GM12865 (cell line): ENCODE data around the gene TIMM10.
A peak's percentile ranks its signal among the peaks of the same experiment; 100 is the strongest.

Experiments used
- DNase-seq: peaks from one replicate; pipeline ENCODE4 v3.0.0; 2010; ENCODE audit warnings: low read depth
- H3K4me3 ChIP-seq: 2 replicates; pipeline ENCODE4 v1.5.1; 2011; ENCODE audit warnings: mild to moderate bottlenecking, low read depth, low read length, control low read depth
- TF ChIP-seq, protein P1 (sequence below): IDR thresholded peaks from 2 replicates; pipeline ENCODE4 v1.5.1; 2011; ENCODE audit warnings: low read length, control low read depth, low read depth, inconsistent platforms; ENCODE audit not compliant: insufficient read depth; ENCODE audit errors: missing control alignments

The TIMM10 gene, protein sequence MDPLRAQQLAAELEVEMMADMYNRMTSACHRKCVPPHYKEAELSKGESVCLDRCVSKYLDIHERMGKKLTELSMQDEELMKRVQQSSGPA

DNA sequence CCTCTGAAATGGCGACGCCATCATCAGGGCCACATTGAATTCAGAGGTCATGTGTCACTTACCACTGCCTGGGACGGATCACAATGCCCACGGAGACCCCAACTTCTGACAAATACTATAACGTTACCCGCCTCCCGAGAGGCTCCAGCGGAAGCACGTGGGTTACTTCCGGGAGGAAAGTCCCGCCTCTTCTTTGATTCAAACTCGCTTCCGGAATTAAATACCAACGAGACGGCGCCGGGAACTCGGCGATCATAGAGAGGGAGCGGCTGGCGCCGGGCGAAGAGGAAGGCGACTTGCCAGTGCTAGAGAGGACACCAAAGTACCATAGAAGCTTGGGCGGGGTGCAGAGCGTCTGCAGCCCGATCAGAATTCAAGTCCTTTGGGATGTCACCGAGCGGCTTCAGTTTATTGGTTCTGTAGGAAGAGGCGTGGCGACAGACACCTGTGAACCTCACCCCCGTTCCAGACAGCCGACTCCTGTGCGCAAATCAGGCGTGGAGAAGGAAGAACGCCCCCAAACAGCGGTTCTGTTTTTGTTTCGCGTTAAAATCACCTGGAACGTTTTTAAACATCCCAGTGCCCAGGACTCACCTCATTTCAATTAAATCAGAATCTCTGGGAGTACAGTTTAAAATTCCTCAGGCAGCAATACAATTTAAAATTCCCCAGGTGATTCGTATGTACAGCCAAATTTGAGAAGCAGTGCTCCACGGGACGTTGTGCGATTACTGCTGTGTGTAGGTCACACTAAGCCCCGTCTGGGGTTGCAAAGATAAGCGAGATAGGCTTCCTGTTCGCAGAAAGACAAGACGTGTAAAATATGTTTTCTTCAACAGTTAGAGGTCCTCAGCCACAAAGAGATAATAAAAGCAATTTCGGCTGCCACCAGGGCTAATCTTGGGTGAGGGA, at the start of gene TIMM10:
Gene TIMM10, minus strand, starts transcription at position 159 of the 912 bp plus-strand sequence. CDS start 565 bp downstream, outside the sequence.
- H3K4me3 ChIP-seq, result peak within 1 kb of the TSS; percentile 94

DNA sequence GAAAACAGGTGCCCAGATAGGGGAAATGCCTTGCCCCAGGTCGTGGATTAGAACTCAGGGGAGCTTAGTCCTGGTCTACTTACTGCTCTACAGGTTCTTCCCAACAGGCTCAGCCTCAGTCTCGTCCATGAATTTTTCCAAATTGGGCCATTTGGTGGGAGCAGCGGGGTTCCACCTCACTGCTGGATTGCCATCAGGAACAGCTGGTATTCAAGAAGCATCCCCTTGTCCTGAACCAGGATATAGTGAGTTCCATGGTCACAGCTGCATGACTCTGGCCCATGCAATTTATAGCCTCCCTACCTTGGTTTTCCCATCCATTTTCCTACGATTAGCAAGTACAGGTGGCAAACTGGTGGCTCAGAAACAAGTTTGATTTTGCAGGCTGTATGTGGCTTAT, 43.5 kb upstream of the TIMM10 start:
- no peak overlapping the region for H3K4me3 ChIP-seq
- DNase-seq, result no peak
- TF ChIP-seq, protein P1, sequence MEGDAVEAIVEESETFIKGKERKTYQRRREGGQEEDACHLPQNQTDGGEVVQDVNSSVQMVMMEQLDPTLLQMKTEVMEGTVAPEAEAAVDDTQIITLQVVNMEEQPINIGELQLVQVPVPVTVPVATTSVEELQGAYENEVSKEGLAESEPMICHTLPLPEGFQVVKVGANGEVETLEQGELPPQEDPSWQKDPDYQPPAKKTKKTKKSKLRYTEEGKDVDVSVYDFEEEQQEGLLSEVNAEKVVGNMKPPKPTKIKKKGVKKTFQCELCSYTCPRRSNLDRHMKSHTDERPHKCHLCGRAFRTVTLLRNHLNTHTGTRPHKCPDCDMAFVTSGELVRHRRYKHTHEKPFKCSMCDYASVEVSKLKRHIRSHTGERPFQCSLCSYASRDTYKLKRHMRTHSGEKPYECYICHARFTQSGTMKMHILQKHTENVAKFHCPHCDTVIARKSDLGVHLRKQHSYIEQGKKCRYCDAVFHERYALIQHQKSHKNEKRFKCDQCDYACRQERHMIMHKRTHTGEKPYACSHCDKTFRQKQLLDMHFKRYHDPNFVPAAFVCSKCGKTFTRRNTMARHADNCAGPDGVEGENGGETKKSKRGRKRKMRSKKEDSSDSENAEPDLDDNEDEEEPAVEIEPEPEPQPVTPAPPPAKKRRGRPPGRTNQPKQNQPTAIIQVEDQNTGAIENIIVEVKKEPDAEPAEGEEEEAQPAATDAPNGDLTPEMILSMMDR, result no peak

More for the DNA sequence above, at the start of gene TIMM10:
- peak; percentile 99 for DNase-seq
- TF ChIP-seq, protein P1, result no peak

DNA sequence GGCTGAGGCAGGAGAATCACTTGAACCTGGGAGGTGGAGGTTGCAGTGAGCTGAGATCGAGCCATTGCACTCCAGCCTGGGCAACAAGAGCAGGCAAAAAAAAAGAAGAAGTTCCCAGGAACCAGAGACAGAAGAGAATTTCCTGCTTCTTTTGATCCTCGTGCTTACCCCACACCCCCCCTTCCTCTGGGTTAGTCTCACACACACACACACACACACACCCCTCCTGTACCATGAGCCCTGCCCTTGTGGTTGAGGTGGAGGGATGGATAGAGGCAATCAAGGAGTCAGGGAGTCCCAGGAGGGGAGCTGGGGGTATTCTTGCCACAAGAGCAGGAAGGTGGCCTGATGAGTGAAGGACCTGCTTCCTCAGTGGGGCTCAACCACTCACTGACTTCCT, 41.1 kb upstream of the TIMM10 start:
- no peak for DNase-seq
- no peak overlapping the region for H3K4me3 ChIP-seq
- TF ChIP-seq, protein P1, result no peak

DNA sequence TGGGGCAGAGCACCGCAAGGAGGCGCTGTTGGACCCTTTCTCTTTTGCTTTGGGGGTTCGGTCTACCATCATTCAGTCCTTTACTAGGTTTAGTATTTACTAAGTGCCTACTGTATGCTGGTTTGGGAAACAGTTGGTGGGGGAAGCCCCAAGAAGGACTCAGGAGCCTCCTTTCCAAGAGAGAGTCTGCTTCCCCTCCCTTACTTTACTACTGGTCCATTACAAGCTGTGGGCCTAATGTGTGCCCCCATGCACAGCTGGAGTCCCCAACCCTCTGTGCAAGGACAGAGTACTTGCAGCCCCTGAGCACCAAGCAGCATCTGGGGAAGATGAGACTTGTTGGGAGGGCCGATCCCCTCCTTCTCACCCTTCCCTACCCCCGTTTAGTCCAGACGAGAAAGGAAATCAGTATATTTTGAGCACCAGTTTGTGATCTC, 37.8 kb upstream of the TIMM10 start:
- H3K4me3 ChIP-seq, result peak overlapping the region; percentile 88
- TF ChIP-seq, protein P1, result peak; percentile 97
- DNase-seq, result peak; percentile 87

DNA sequence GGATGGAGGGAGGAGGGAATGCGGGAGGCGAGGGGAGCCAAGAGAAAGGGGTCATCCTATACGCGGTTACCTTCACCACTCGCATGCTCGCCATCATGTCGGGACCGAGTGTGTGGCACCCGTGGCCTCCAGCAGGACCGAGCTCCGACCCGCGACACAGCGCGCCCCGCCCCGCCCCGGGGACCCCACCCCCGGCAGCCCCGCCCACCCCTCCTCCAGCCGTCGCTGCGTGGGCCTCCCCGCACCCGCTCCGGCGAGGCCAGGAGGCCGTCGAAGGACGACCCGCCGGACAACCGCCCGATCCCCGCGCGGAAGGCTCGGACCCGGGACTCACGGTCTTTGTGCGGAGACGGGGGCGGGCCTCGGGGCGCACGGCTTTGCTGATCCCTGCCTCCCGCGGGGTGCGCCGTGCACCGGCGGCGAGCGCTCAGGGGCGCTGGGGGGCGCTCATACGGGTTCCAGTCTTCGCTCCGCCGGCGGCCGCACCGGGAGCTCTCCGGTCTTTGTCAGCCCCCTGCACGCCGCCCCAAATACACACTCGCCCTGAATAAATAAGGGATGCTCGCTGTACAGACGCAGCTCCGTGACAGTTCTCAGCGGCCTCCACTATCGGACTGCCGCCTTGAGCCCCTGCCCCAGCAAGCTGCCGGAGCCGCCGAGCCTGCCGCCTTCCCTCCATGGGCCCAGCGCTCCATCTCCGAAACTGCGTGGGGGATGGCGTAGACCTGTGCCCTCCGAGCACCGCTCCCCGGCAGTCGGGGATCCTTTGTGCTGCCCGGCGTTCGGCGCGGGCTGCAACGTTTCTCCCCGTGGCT, 37.2 kb upstream of the TIMM10 start, which contains the start of gene UBE2L6:
Gene UBE2L6, minus strand, starts transcription at position 158 of the 815 bp plus-strand sequence. Its CDS starts 61 bp downstream, at position 97.
- TF ChIP-seq, protein P1, result peak; percentile 42
- DNase-seq, result peak; percentile 66
- H3K4me3 ChIP-seq, result peak within 1 kb of the TSS; percentile 88

DNA sequence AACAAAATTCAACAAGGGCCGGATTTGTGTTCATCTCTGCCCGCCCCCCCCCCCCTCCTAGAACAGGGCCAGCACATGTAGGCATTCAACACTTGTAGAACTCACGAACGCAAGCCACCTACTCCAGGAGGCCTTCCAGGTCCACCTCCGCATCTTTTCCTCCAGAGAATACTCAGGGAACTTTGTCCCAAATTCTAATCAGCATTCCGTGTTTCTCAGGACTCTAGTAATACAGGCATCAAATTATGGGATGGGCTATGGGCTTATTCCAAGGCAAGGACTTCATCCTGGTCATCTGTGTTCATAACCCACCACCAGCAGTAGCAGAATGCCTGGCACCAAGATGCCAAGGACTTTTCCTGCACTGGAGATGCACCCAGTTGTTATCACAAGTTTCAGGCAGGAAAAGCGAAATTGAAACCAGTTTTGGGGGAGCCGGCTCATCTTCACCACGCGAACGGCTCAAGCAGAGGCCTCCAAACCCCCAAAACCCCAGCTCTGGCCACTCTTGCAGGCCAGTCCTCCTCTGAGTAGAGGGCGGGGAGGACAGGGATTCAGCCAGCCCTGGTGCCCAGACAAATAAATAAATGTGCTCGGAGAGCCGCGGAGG, 36.5 kb upstream of the TIMM10 start:
- TF ChIP-seq, protein P1, result no peak
- DNase-seq, result peak; percentile 34
- peak overlapping the region; percentile 88 for H3K4me3 ChIP-seq
